CD8-positive, alpha-beta memory T cell (primary cell): ENCODE results near the gene CTU2. TPM values are rescaled to one million over a fixed set of nuclear protein-coding genes. Genes with fewer than 3 reads are reported as not detected.

ENCODE experiments used
- CTCF ChIA-PET: fragments of 350-600 bp; sonication (Branson Sonifier 250); formaldehyde crosslinking; loops from one replicate; lab custom pipeline; 2021; ENCODE audit warnings: antibody characterized with exemption; lab: Charles Lee
- POLR2A ChIA-PET: fragments of 350-600 bp; sonication (Branson Sonifier 250); formaldehyde crosslinking; loops from one replicate; lab custom pipeline; 2021; ENCODE audit warnings: antibody characterized with exemption; lab: Charles Lee
- DNase-seq, 5 donors: peaks; one replicate each; pipeline versions ENCODE4 v3.0.0 to v3.0.0-alpha.2; 2020 to 2022; ENCODE audit warnings: mixed read lengths in 1 of 5
- H3K27ac ChIP-seq: one replicate; pipeline ENCODE4 v1.7.0; 2013; ENCODE audit warnings: low read depth, mild to moderate bottlenecking, low read length, moderate library complexity
- H3K27me3 ChIP-seq: 2 replicates; pipeline ENCODE4 v1.7.0; 2013; ENCODE audit warnings: low read length, mild to moderate bottlenecking; ENCODE audit not compliant: insufficient read depth, poor library complexity, severe bottlenecking
- H3K36me3 ChIP-seq: 2 replicates; pipeline ENCODE4 v1.7.0; 2013; ENCODE audit warnings: mild to moderate bottlenecking, low read length, moderate library complexity; ENCODE audit not compliant: insufficient read depth
- H3K4me1 ChIP-seq: 2 replicates; pipeline ENCODE4 v1.7.0; 2013; ENCODE audit warnings: mild to moderate bottlenecking, low read length, moderate library complexity; ENCODE audit not compliant: insufficient read depth
- H3K4me3 ChIP-seq: 2 replicates; pipeline ENCODE4 v1.7.0; 2013; ENCODE audit warnings: mild to moderate bottlenecking, low read length
- H3K9me3 ChIP-seq: 2 replicates; pipeline ENCODE4 v1.7.0; 2013; ENCODE audit warnings: mild to moderate bottlenecking, low read length
- H3K27ac Mint-ChIP-seq, 8 donors: one replicate each; pipeline ENCODE4 v1.8.0; 2020 to 2021; ENCODE audit warnings: mixed read lengths in 8 of 8, mild to moderate bottlenecking in 6 of 8, inconsistent platforms in 3 of 8, moderate library complexity in 3 of 8
- H3K27me3 Mint-ChIP-seq, 2 donors: one replicate each; pipeline ENCODE4 v1.8.0; 2020 to 2021; ENCODE audit warnings: mixed read lengths in 2 of 2, mild to moderate bottlenecking in 1 of 2, moderate library complexity in 1 of 2
- H3K36me3 Mint-ChIP-seq, 3 donors: one replicate each; pipeline ENCODE4 v1.8.0; 2020 to 2021; ENCODE audit warnings: mixed read lengths in 3 of 3, inconsistent platforms in 1 of 3, mild to moderate bottlenecking in 1 of 3
- H3K4me1 Mint-ChIP-seq, 3 donors: one replicate each; pipeline ENCODE4 v1.8.0; 2020 to 2021; ENCODE audit warnings: mixed read lengths in 3 of 3, inconsistent platforms in 1 of 3, mild to moderate bottlenecking in 1 of 3
- H3K4me3 Mint-ChIP-seq, 7 donors: one replicate each; pipeline ENCODE4 v1.8.0; 2020 to 2021; ENCODE audit warnings: mixed read lengths in 7 of 7, mild to moderate bottlenecking in 6 of 7, moderate library complexity in 4 of 7, inconsistent platforms in 2 of 7
- H3K9me3 Mint-ChIP-seq, 5 donors: one replicate each; pipeline ENCODE4 v1.8.0; 2020 to 2022; ENCODE audit warnings: mixed read lengths in 5 of 5, mild to moderate bottlenecking in 3 of 5, moderate library complexity in 2 of 5, inconsistent platforms in 1 of 5
- polyA plus RNA-seq: library from polyadenylated mRNA; unstranded; fragments of 300-500 nt; fragmentation: Illumina TruSeq; gene quantifications from one replicate; pipeline ENCODE4 v1.2.3, GENCODE V29; 2021
- total RNA-seq, 2 experiments: library from RNA; stranded (reverse); gene quantifications; one replicate each; pipeline ENCODE4 v1.2.3, GENCODE V29; 2021

CTU2 gene
- total and polyA plus RNA-seq, 3 experiments from 2014 or later = 21.6 to 69.0 (median 68.6) TPM

GRCh38 chr16:88754912-88755744, 48.8 kb downstream of the CTU2 start:
- H3K9me3 ChIP-seq = no peaks in the 10 kb centered on the region
- Mint-ChIP-seq H3K4me3 (no peak overlapping the region), H3K4me1 (peaks cover 16 to 41% (median 18%) of the 10 kb centered on the region in 3 donors), H3K36me3 (peaks cover 0 to 24% (median 0%) of the 10 kb centered on the region in 3 donors), H3K27me3 (no peaks in the 10 kb centered on the region), H3K9me3 (no peaks in the 10 kb centered on the region), H3K27ac (peak overlapping the region in 1 of 8 donors; percentile 53)
- CTCF ChIA-PET = interaction anchor here (1.2 to 5.3 kb wide), 4 partner anchors 18 to 29 kb away, joined by 3 to 30 read pairs (median 4); no protein-coding TSS in a partner anchor
- H3K4me1 ChIP-seq = peaks cover 21% of the 10 kb centered on the region
- no peak overlapping the region for H3K27ac ChIP-seq
- H3K4me3 ChIP-seq = no peak overlapping the region
- POLR2A ChIA-PET = no interaction called here
- no peaks in the 10 kb centered on the region for H3K27me3 ChIP-seq
- DNase-seq = no peak
- no peaks in the 10 kb centered on the region for H3K36me3 ChIP-seq

GRCh38 chr16:88755745-88756443, 49.6 kb downstream of the CTU2 start:
- Mint-ChIP-seq H3K36me3 (peaks cover 0 to 24% (median 0%) of the 10 kb centered on the region in 3 donors), H3K9me3 (no peaks in the 10 kb centered on the region), H3K4me3 (no peak overlapping the region), H3K27me3 (no peaks in the 10 kb centered on the region), H3K4me1 (peaks cover 16 to 47% (median 20%) of the 10 kb centered on the region in 3 donors), H3K27ac (peak overlapping the region in 1 of 8 donors; percentile 29)
- no peaks in the 10 kb centered on the region for H3K36me3 ChIP-seq
- H3K9me3 ChIP-seq = no peaks in the 10 kb centered on the region
- H3K27ac ChIP-seq = no peak overlapping the region
- POLR2A ChIA-PET = no interaction called here
- no peaks in the 10 kb centered on the region for H3K27me3 ChIP-seq
- CTCF ChIA-PET = interaction anchor here (1.5 to 5.3 kb wide), 2 partner anchors 19 to 28 kb away, joined by 3 to 30 read pairs; no protein-coding TSS in a partner anchor
- H3K4me3 ChIP-seq = no peak overlapping the region
- peaks cover 21% of the 10 kb centered on the region for H3K4me1 ChIP-seq
- DNase-seq = no peak

- peaks cover 21% of the 10 kb centered on the region for H3K4me1 ChIP-seq
- POLR2A ChIA-PET = interaction anchor here (1.0 kb wide), 1 partner anchor 21 kb away, joined by 3 read pairs; no protein-coding TSS in a partner anchor
- no peaks in the 10 kb centered on the region for H3K36me3 ChIP-seq
- Mint-ChIP-seq H3K4me3 (peak overlapping the region in 2 of 7 donors; percentile 38 to 61), H3K36me3 (peaks cover 0 to 19% (median 1%) of the 10 kb centered on the region in 3 donors), H3K27me3 (no peaks in the 10 kb centered on the region), H3K9me3 (no peaks in the 10 kb centered on the region), H3K4me1 (peaks cover 20 to 53% (median 22%) of the 10 kb centered on the region in 3 donors), H3K27ac (peak overlapping the region in 7 of 8 donors; percentile 43 to 93 (median 79))
- H3K27ac ChIP-seq = peak overlapping the region; percentile 12
- H3K4me3 ChIP-seq = no peak overlapping the region
- H3K27me3 ChIP-seq = no peaks in the 10 kb centered on the region
- CTCF ChIA-PET = interaction anchor here (1.0 to 1.8 kb wide), 5 partner anchors 13 to 99 kb away, joined by 4 to 7 read pairs (median 5); no protein-coding TSS in a partner anchor
- DNase-seq = no peak
- no peaks in the 10 kb centered on the region for H3K9me3 ChIP-seq
Observed at GRCh38 chr16:88758227-88758943, 52.1 kb downstream of the CTU2 start.

- DNase-seq = no peak
- H3K36me3 Mint-ChIP-seq = peaks cover 0 to 21% (median 1%) of the 10 kb centered on the region in 3 donors
- no peaks in the 10 kb centered on the region for H3K9me3 ChIP-seq
- H3K27me3 ChIP-seq = no peaks in the 10 kb centered on the region
- peak overlapping the region in 7 of 8 donors; percentile 43 to 93 (median 87) for H3K27ac Mint-ChIP-seq
- POLR2A ChIA-PET = interaction anchor here (1.0 kb wide), 1 partner anchor 22 kb away, joined by 4 read pairs; no protein-coding TSS in a partner anchor
- peak overlapping the region; percentile 38 for H3K27ac ChIP-seq
- H3K4me3 Mint-ChIP-seq = peak overlapping the region in 3 of 7 donors; percentile 38 to 75 (median 58)
- no peaks in the 10 kb centered on the region for H3K9me3 Mint-ChIP-seq
- H3K4me1 ChIP-seq = peaks cover 21% of the 10 kb centered on the region
- no peak overlapping the region for H3K4me3 ChIP-seq
- no peaks in the 10 kb centered on the region for H3K27me3 Mint-ChIP-seq
- no peaks in the 10 kb centered on the region for H3K36me3 ChIP-seq
- H3K4me1 Mint-ChIP-seq = peaks cover 19 to 54% (median 23%) of the 10 kb centered on the region in 3 donors
- CTCF ChIA-PET = interaction anchor here (1.0 to 2.3 kb wide), 5 partner anchors 13 to 99 kb away, joined by 4 to 16 read pairs (median 5); no protein-coding TSS in a partner anchor
Observed at GRCh38 chr16:88758944-88759244, 52.6 kb downstream of the CTU2 start.

- peaks cover 21% of the 10 kb centered on the region for H3K4me1 ChIP-seq
- DNase-seq = peak in 4 of 5 donors; percentile 31 to 73 (median 38)
- POLR2A ChIA-PET = interaction anchor here (1.0 kb wide), 1 partner anchor 21 kb away, joined by 4 read pairs; no protein-coding TSS in a partner anchor
Observed at GRCh38 chr16:88759245-88759975, 53.1 kb downstream of the CTU2 start.

GRCh38 chr16:88759976-88760350, 53.7 kb downstream of the CTU2 start:
- H3K4me1 Mint-ChIP-seq = peaks cover 19 to 58% (median 23%) of the 10 kb centered on the region in 3 donors
- no peaks in the 10 kb centered on the region for H3K9me3 Mint-ChIP-seq
- Histone ChIP-seq H3K27me3 (no peaks in the 10 kb centered on the region), H3K4me1 (peaks cover 21% of the 10 kb centered on the region), H3K4me3 (no peak overlapping the region), H3K9me3 (no peaks in the 10 kb centered on the region), H3K36me3 (no peaks in the 10 kb centered on the region), H3K27ac (peak overlapping the region; percentile 38)
- H3K27me3 Mint-ChIP-seq = no peaks in the 10 kb centered on the region
- peaks cover 0 to 25% (median 1%) of the 10 kb centered on the region in 3 donors for H3K36me3 Mint-ChIP-seq
- CTCF ChIA-PET = interaction anchor here (1.1 to 2.3 kb wide), 3 partner anchors 13 to 98 kb away, joined by 4 to 16 read pairs (median 7); no protein-coding TSS in a partner anchor
- POLR2A ChIA-PET = interaction anchor here (1.0 kb wide), 1 partner anchor 20 kb away, joined by 4 read pairs; no protein-coding TSS in a partner anchor
- DNase-seq = no peak
- H3K4me3 Mint-ChIP-seq = no peak overlapping the region
- peak overlapping the region in 3 of 8 donors; percentile 7 to 80 (median 64) for H3K27ac Mint-ChIP-seq

More at GRCh38 chr16:88759245-88759975, 53.1 kb downstream of the CTU2 start:
- peak overlapping the region; percentile 38 for H3K27ac ChIP-seq
- Mint-ChIP-seq H3K4me3 (peak overlapping the region in 6 of 7 donors; percentile 54 to 83 (median 68)), H3K27me3 (no peaks in the 10 kb centered on the region), H3K36me3 (peaks cover 0 to 25% (median 1%) of the 10 kb centered on the region in 3 donors), H3K27ac (peak overlapping the region in 7 of 8 donors; percentile 37 to 93 (median 85)), H3K4me1 (peaks cover 19 to 58% (median 23%) of the 10 kb centered on the region in 3 donors), H3K9me3 (no peaks in the 10 kb centered on the region)
- no peaks in the 10 kb centered on the region for H3K27me3 ChIP-seq
- H3K4me3 ChIP-seq = no peak overlapping the region
- H3K36me3 ChIP-seq = no peaks in the 10 kb centered on the region
- CTCF ChIA-PET = interaction anchor here (1.0 to 2.3 kb wide), 6 partner anchors 12 to 98 kb away, joined by 4 to 16 read pairs (median 5); no protein-coding TSS in a partner anchor
- H3K9me3 ChIP-seq = no peaks in the 10 kb centered on the region
